Activated naive CD8-positive, alpha-beta T cell treated with anti-CD3 and anti-CD28 coated beads, Interleukin-2, amount 50 U/mL, for 24 hours (primary cell): ENCODE results near the gene IFITM2.
"Not testable (repeated sequence)": the region's sequence is repeated elsewhere in the genome, so short reads cannot be mapped to it uniquely, and the experiment has no call there.

Experiments used
- ATAC-seq: fragments of 150-1000 bp; cut with Tn5 transposase; one replicate; pipeline ENCODE4 v1.10.0; 2021
- DNase-seq: peaks from one replicate; pipeline ENCODE4 v3.0.0; 2021
- H3K27ac Mint-ChIP-seq: one replicate; pipeline ENCODE4 v1.8.0; 2021; ENCODE audit warnings: mild to moderate bottlenecking, mixed read lengths
- H3K27me3 Mint-ChIP-seq: one replicate; pipeline ENCODE4 v1.8.0; 2021; ENCODE audit warnings: mixed read lengths
- H3K36me3 Mint-ChIP-seq: one replicate; pipeline ENCODE4 v1.8.0; 2021; ENCODE audit warnings: low read depth, mixed read lengths
- H3K4me1 Mint-ChIP-seq: one replicate; pipeline ENCODE4 v1.8.0; 2021; ENCODE audit warnings: mixed read lengths
- H3K4me3 Mint-ChIP-seq: one replicate; pipeline ENCODE4 v1.8.0; 2021; ENCODE audit warnings: mild to moderate bottlenecking, moderate library complexity, mixed read lengths
- H3K9me3 Mint-ChIP-seq: one replicate; pipeline ENCODE4 v1.8.0; 2021; ENCODE audit warnings: mixed read lengths

IFITM2 gene

DNA sequence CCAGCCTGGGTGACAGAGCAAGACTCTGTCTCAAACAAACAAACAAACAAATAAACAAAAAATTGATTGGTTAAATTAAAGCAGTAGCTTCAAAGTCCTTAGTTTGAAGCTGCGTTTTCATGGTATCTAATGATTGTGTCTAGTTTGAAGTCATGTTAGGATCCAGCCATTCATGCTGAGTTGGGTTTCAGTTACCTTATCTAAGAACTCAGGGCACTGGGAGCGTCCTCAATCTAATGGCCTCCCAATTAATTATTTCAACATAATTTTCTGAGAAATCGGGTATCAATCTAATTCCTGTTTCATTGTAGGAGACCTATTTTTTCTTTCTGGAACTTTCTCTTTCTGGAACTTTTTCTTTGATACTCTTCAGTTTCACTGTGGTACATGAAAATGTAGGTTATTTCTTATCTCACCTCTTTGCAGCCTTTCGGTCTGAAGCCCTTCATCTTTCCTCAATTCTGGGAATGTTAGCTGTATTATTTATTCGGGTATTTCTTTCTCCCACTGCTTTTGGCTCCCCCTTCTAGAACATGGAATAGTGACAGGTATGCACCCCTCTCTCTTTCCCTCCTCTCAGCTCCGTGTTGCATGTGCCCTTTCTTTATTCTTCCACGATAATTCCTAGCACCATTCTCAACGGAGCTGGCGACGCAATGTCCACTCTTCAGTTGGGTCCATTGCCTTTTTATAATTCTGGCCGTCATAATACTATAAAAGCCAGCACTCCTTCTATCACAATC, 37.4 kb downstream of the IFITM2 start:
- no peak overlapping the region for H3K27ac Mint-ChIP-seq
- H3K27me3 Mint-ChIP-seq = no peaks in the 10 kb centered on the region
- H3K36me3 Mint-ChIP-seq = no peaks in the 10 kb centered on the region
- no peaks in the 10 kb centered on the region for H3K9me3 Mint-ChIP-seq
- H3K4me1 Mint-ChIP-seq = peaks cover 18% of the 10 kb centered on the region
- DNase-seq (no peak), ATAC-seq (no peak)
- H3K4me3 Mint-ChIP-seq = no peak overlapping the region

DNA sequence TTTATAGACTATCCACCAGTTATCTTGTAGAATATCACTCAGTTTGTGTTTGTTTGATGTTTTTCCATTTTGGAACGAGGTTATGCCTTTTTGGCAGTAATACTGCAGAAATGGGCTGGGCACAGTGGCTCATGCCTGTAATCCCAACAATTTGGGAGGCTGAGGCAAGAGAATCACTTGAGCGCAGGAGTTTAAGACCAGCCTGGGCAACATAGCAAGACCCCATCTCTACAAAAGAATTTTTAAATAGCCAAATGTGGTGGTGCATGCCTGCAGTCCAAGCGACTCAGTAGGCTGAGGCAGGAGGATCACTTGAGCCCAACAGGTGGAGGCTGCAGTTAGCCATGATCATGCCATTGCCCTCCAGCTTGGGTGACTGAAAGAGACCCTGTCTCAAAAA, 38.9 kb downstream of the IFITM2 start:
- H3K36me3 Mint-ChIP-seq = no peaks in the 10 kb centered on the region
- H3K4me1 Mint-ChIP-seq = peaks cover 20% of the 10 kb centered on the region
- DNase-seq = no peak
- no peak overlapping the region for H3K27ac Mint-ChIP-seq
- no peaks in the 10 kb centered on the region for H3K27me3 Mint-ChIP-seq
- no peak overlapping the region for H3K4me3 Mint-ChIP-seq
- ATAC-seq = no peak
- no peaks in the 10 kb centered on the region for H3K9me3 Mint-ChIP-seq

- H3K27ac Mint-ChIP-seq, H3K36me3 Mint-ChIP-seq, H3K9me3 Mint-ChIP-seq, H3K27me3 Mint-ChIP-seq, ATAC-seq, DNase-seq, H3K4me3 Mint-ChIP-seq: not testable (repeated sequence)
- peaks cover 38% of the 10 kb centered on the region for H3K4me1 Mint-ChIP-seq
Measured at GRCh38 chr11:349270-349954, 41.8 kb downstream of the IFITM2 start.

DNA sequence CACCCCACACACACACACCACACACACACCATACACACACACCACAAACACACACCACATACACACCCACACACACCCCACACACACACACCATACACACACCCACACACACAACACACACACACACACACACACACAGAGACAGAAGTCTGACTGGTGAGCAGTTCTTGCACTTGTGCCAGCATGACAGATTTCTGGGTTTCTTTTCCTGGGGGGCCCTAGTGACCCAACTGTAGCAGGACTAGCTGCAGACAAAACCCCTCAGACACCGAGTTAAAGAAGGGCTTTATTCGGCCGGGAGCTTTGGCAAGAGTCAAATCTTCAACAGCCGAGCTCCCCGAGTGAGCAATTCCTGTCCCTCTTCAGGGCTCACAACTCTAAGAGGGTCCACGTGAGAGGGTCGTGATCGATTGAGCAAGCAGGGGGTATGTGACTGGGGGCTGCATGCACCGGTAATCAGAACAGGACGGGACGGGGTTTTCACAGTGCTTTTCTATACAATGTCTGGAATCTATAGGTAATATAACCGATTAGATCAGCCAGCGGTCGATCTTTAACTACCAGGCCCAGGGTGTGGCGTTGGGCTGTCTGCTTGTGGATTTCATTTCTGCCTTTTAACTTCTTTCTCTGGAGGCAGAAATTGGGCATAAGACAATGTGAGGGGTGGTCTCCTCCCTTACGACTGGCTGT, 42.6 kb downstream of the IFITM2 start:
- not testable (repeated sequence) for H3K9me3 Mint-ChIP-seq, H3K4me3 Mint-ChIP-seq, H3K27me3 Mint-ChIP-seq, H3K36me3 Mint-ChIP-seq, ATAC-seq, DNase-seq, H3K27ac Mint-ChIP-seq
- H3K4me1 Mint-ChIP-seq = peaks cover 45% of the 10 kb centered on the region

- Mint-ChIP-seq H3K9me3 (no peaks in the 10 kb centered on the region), H3K27me3 (no peaks in the 10 kb centered on the region), H3K27ac (no peak overlapping the region), H3K4me3 (no peak overlapping the region), H3K36me3 (peaks cover 2% of the 10 kb centered on the region), H3K4me1 (peaks cover 49% of the 10 kb centered on the region)
- no peak for ATAC-seq
- DNase-seq = no peak
Measured at GRCh38 chr11:350723-351255, 43.2 kb downstream of the IFITM2 start.

GRCh38 chr11:351411-351810, 43.8 kb downstream of the IFITM2 start:
- DNase-seq (no peak), ATAC-seq (no peak)
- H3K4me1 Mint-ChIP-seq = peaks cover 49% of the 10 kb centered on the region
- no peaks in the 10 kb centered on the region for H3K9me3 Mint-ChIP-seq
- H3K36me3 Mint-ChIP-seq = peaks cover 2% of the 10 kb centered on the region
- no peaks in the 10 kb centered on the region for H3K27me3 Mint-ChIP-seq
- no peak overlapping the region for H3K4me3 Mint-ChIP-seq
- H3K27ac Mint-ChIP-seq = no peak overlapping the region

- Mint-ChIP-seq H3K27me3 (no peaks in the 10 kb centered on the region), H3K4me1 (peaks cover 49% of the 10 kb centered on the region), H3K4me3 (no peak overlapping the region), H3K9me3 (no peaks in the 10 kb centered on the region), H3K36me3 (peaks cover 2% of the 10 kb centered on the region), H3K27ac (no peak overlapping the region)
- no peak for ATAC-seq
- DNase-seq = no peak
Measured at GRCh38 chr11:352456-353031, 44.9 kb downstream of the IFITM2 start.

DNA sequence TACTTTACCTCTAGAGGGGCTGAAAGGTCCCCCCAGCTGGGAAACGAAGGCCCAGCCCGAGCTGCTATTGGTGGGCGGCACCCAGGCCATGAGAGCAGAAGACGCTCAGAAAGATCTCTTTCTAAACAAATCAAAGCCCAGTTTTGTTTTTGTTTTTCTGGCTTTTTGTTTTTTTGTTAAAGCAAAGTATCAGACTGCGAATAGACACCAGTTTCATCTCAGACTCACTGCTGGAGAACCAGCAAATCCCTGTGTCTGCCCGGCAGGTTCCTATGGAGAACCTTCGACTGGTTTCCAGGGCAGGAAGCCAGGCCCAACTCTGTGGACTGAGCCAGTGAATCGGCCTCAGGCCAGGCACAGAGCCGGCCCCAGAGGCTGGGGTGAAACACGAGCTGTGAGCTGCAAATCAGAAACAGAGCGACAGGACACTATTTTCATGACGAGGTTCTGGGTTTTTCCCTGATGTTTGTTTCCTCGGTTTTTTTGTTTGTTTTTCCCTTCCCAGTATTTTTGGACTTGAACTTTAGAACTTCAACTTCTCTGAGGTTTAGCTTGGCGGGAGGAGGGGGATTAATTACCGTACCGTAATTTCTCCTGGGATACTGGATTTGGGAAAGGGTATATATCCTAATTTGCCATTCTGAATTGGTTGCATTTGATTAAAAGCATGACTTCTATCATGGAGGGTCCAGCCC, 45.7 kb downstream of the IFITM2 start:
- Mint-ChIP-seq H3K27me3 (no peaks in the 10 kb centered on the region), H3K4me3 (no peak overlapping the region), H3K4me1 (peaks cover 49% of the 10 kb centered on the region), H3K27ac (no peak overlapping the region), H3K9me3 (no peaks in the 10 kb centered on the region), H3K36me3 (peaks cover 2% of the 10 kb centered on the region)
- no peak for DNase-seq
- no peak for ATAC-seq

- Mint-ChIP-seq H3K4me1 (peaks cover 45% of the 10 kb centered on the region), H3K9me3 (no peaks in the 10 kb centered on the region), H3K4me3 (peak overlapping the region; percentile 86), H3K36me3 (peaks cover 2% of the 10 kb centered on the region), H3K27ac (peak overlapping the region; percentile 97), H3K27me3 (peaks cover 2% of the 10 kb centered on the region)
- ATAC-seq = peak; percentile 45
- DNase-seq = peak; percentile 89
Measured at GRCh38 chr11:355581-356458, 48.2 kb downstream of the IFITM2 start.

GRCh38 chr11:356610-357009, 49.0 kb downstream of the IFITM2 start:
- Mint-ChIP-seq H3K9me3 (no peaks in the 10 kb centered on the region), H3K4me1 (peaks cover 40% of the 10 kb centered on the region), H3K27ac (no peak overlapping the region), H3K36me3 (peaks cover 2% of the 10 kb centered on the region), H3K27me3 (peaks cover 2% of the 10 kb centered on the region), H3K4me3 (no peak overlapping the region)
- ATAC-seq (no peak), DNase-seq (no peak)

DNA sequence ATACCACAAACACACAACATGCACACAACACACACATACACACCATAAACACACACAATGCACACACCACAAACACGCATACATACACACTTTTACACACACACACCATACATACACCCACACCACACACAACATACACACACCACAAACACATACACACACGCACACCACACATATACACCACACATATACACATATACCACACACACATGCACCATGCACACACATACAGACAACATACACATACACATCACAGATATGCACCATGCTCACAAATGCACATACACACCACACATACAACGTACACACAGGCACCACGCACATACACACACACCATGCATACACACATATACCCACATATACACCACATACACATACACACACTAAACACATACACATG, 50.0 kb downstream of the IFITM2 start:
- H3K27ac Mint-ChIP-seq = no peak overlapping the region

DNA sequence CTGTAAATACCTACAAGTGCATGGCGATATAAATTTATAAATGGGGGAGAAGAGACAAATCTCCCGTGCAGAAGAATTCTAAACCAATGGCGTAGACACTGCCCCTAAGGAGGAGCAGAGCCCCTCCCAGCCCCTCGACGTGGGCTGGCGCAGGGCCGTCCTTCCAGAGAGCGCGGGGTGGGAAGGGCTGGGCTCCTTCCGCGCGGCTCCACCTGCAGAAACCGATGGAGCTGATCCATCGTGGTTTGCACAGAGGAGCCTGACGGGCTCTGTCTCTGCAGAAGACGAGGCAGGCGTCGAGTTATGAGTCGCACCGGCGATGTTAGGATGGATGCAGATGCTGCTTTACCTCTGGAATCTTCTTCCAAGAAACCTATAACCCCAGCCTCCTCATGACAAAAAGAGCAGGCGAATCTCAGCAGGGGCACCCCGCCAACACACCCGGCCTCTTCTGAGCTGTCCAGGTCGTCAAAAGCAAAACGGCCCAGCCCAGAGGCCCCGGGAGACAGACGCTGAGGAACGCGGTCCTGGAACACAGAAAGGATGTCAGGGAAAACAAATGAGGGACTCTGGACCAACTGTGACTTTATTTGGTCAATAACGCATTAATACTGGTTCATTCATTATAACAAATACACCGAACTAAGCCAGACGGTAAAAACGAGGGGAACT, 50.6 kb downstream of the IFITM2 start:
- no peak for DNase-seq
- Mint-ChIP-seq H3K27me3 (peaks cover 2% of the 10 kb centered on the region), H3K36me3 (peaks cover 2% of the 10 kb centered on the region), H3K4me1 (peaks cover 29% of the 10 kb centered on the region), H3K4me3 (no peak overlapping the region), H3K27ac (no peak overlapping the region), H3K9me3 (no peaks in the 10 kb centered on the region)
- no peak for ATAC-seq

More for the DNA sequence above, 50.0 kb downstream of the IFITM2 start:
- H3K9me3 Mint-ChIP-seq = no peaks in the 10 kb centered on the region
- no peak overlapping the region for H3K4me3 Mint-ChIP-seq
- H3K4me1 Mint-ChIP-seq = peaks cover 36% of the 10 kb centered on the region
- peaks cover 2% of the 10 kb centered on the region for H3K27me3 Mint-ChIP-seq
- H3K36me3 Mint-ChIP-seq = peaks cover 2% of the 10 kb centered on the region
- ATAC-seq = no peak
- no peak for DNase-seq
